ENCODE measurements around the gene ACOD1. TPM values are rescaled to one million over a fixed set of nuclear protein-coding genes. Genes with fewer than 3 reads are reported as not detected.

The ACOD1 gene
- total and polyA plus RNA-seq, 2 of the 13 experiments (the other 11 are each of a cell fraction or from before 2014, with no cell fraction given) = not detected

GRCh38 chr13:76929320-76929719 is 19.0 kb upstream of the ACOD1 start (continued):
- TF ChIP-seq, protein P1, sequence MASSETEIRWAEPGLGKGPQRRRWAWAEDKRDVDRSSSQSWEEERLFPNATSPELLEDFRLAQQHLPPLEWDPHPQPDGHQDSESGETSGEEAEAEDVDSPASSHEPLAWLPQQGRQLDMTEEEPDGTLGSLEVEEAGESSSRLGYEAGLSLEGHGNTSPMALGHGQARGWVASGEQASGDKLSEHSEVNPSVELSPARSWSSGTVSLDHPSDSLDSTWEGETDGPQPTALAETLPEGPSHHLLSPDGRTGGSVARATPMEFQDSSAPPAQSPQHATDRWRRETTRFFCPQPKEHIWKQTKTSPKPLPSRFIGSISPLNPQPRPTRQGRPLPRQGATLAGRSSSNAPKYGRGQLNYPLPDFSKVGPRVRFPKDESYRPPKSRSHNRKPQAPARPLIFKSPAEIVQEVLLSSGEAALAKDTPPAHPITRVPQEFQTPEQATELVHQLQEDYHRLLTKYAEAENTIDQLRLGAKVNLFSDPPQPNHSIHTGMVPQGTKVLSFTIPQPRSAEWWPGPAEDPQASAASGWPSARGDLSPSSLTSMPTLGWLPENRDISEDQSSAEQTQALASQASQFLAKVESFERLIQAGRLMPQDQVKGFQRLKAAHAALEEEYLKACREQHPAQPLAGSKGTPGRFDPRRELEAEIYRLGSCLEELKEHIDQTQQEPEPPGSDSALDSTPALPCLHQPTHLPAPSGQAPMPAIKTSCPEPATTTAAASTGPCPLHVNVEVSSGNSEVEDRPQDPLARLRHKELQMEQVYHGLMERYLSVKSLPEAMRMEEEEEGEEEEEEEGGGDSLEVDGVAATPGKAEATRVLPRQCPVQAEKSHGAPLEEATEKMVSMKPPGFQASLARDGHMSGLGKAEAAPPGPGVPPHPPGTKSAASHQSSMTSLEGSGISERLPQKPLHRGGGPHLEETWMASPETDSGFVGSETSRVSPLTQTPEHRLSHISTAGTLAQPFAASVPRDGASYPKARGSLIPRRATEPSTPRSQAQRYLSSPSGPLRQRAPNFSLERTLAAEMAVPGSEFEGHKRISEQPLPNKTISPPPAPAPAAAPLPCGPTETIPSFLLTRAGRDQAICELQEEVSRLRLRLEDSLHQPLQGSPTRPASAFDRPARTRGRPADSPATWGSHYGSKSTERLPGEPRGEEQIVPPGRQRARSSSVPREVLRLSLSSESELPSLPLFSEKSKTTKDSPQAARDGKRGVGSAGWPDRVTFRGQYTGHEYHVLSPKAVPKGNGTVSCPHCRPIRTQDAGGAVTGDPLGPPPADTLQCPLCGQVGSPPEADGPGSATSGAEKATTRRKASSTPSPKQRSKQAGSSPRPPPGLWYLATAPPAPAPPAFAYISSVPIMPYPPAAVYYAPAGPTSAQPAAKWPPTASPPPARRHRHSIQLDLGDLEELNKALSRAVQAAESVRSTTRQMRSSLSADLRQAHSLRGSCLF (CRISPR knock-in tag; IDR thresholded peaks at IDR 0.05; ENCODE audit: borderline replicate concordance) = no peak
- TF ChIP-seq HES4 (CRISPR knock-in tag; IDR thresholded peaks at IDR 0.05; ENCODE audit: borderline replicate concordance) (no peak), ZNF562 (CRISPR knock-in tag; IDR thresholded peaks at IDR 0.05; ENCODE audit: borderline replicate concordance) (no peak)

GRCh38 chr13:76929851-76930374 is 18.4 kb upstream of the ACOD1 start:
- POLR2A ChIA-PET = no interaction called here

More at GRCh38 chr13:76929851-76930374, 18.4 kb upstream of the ACOD1 start:
- H3K36me3 ChIP-seq (replicated peaks in 1 of 2; ENCODE audit: control insufficient read depth in 1 of 2, insufficient read depth in 2 of 2, low read length in 2 of 2) = no peaks in the 10 kb centered on the region
- no peaks in the 10 kb centered on the region; a peak in 1 of 5 replicates for H3K27me3 ChIP-seq (ENCODE audit: control insufficient read depth in 1 of 2, insufficient read depth in 2 of 2, low read length in 2 of 2)
- in situ Hi-C loops (cut with HindIII; ENCODE audit: extremely low pct_ligation_motif_present, low pct_unique_long_range_greater_than_20kb) = no loop called here
- CTCF ChIA-PET (ENCODE audit: low intra/inter-chr PET ratio, low total read pairs) = no interaction called here
- H3K9me3 ChIP-seq (ENCODE audit: low read length) = no peaks in the 10 kb centered on the region
- no TSS peak for BruUV-seq (replicated peaks)
- DNase-seq (ENCODE audit: low spot score) (no peak), FAIRE-seq (no peak), ATAC-seq (no peak)
- no peak overlapping the region for H3K4me3 ChIP-seq (replicated peaks in 1 of 3; ENCODE audit: insufficient read depth in 1 of 3, low read depth in 2 of 3, low read length in 3 of 3)
- intact Hi-C loops (cut with micrococcal nuclease; ENCODE audit: unreplicated experiment) = no loop called here
- no peaks in the 10 kb centered on the region for H4K20me1 ChIP-seq (ENCODE audit: insufficient read depth, low read length)
- WGBS (ENCODE audit: low lambda C conversion rate) = 0% methylated on average over 2 of the region's 2 CpGs
- no peak for TF ChIP-seq ZNF75D (CRISPR knock-in tag; IDR thresholded peaks at IDR 0.05; ENCODE audit: borderline replicate concordance)
- TF ChIP-seq, protein P2, sequence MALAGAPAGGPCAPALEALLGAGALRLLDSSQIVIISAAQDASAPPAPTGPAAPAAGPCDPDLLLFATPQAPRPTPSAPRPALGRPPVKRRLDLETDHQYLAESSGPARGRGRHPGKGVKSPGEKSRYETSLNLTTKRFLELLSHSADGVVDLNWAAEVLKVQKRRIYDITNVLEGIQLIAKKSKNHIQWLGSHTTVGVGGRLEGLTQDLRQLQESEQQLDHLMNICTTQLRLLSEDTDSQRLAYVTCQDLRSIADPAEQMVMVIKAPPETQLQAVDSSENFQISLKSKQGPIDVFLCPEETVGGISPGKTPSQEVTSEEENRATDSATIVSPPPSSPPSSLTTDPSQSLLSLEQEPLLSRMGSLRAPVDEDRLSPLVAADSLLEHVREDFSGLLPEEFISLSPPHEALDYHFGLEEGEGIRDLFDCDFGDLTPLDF (CRISPR knock-in tag; IDR thresholded peaks at IDR 0.05) = no peak
- TF ChIP-seq ZSCAN30 (CRISPR knock-in tag; IDR thresholded peaks at IDR 0.05) = no peak
- TF ChIP-seq KLF9 (CRISPR knock-in tag; IDR thresholded peaks at IDR 0.05; ENCODE audit: low read depth) = no peak
- TF ChIP-seq GATA4 (IDR thresholded peaks at IDR 0.05; ENCODE audit: borderline replicate concordance, low read depth) = no peak
- no peak overlapping the region for H3K27ac ChIP-seq (ENCODE audit: extremely low read length, insufficient read depth, low read length)
- no peaks in the 10 kb centered on the region for H3K4me1 ChIP-seq (ENCODE audit: insufficient read depth, low read length)
- H3K79me2 ChIP-seq (ENCODE audit: insufficient read depth, low read length) = no peaks in the 10 kb centered on the region
- no peak overlapping the region for H3K9ac ChIP-seq (ENCODE audit: insufficient read depth, low read depth, low read length)
- no peak overlapping the region for H2AFZ ChIP-seq (ENCODE audit: low read length)
- H3K4me2 ChIP-seq (ENCODE audit: low read depth, low read length) = no peak overlapping the region
